Neural cell (in vitro differentiated cells): ENCODE results near the gene RAB11FIP3. TPM values are rescaled to one million over a fixed set of nuclear protein-coding genes. Genes with fewer than 3 reads are reported as not detected.

Experiments
- H2AFZ ChIP-seq: fragments of 200-600, 300-800 bp; sonication (generic), shearing (Covaris generic); 2 replicates; pipeline ENCODE4 v1.6.0; 2014; ENCODE audit warnings: low read depth, mild to moderate bottlenecking, antibody characterized with exemption, low read length, moderate library complexity
- H3F3A ChIP-seq: fragments of 200-600 bp; shearing (Covaris generic); 2 replicates; pipeline ENCODE4 v1.6.1; 2016; ENCODE audit warnings: mild to moderate bottlenecking, moderate library complexity, mixed read lengths, antibody characterized with exemption, low read length; ENCODE audit not compliant: insufficient read depth, poor library complexity, severe bottlenecking
- H3K27ac ChIP-seq: fragments of 200-600, 300-800 bp; sonication (generic), shearing (Covaris generic); 2 replicates; pipeline ENCODE4 v1.5.1; 2014; ENCODE audit warnings: mild to moderate bottlenecking, low read length, moderate library complexity
- H3K27me3 ChIP-seq: fragments of 300-800, 200-600 bp; sonication (generic), shearing (Covaris generic); 2 replicates; pipeline ENCODE4 v1.6.0; 2014; ENCODE audit warnings: mild to moderate bottlenecking, low read depth, low read length, moderate library complexity; ENCODE audit not compliant: insufficient read depth
- H3K36me3 ChIP-seq: fragments of 300-800, 200-600 bp; sonication (generic), shearing (Covaris generic); 2 replicates; pipeline ENCODE4 v1.5.1; 2014; ENCODE audit warnings: mild to moderate bottlenecking, antibody characterized with exemption, low read length, moderate library complexity; ENCODE audit not compliant: insufficient read depth
- H3K4me2 ChIP-seq: fragments of 300-800, 200-600 bp; sonication (generic), shearing (Covaris generic); 2 replicates; pipeline ENCODE4 v1.6.0; 2014; ENCODE audit warnings: mild to moderate bottlenecking, low read length
- H3K4me3 ChIP-seq: fragments of 300-800, 200-600 bp; sonication (generic), shearing (Covaris generic); 2 replicates; pipeline ENCODE4 v1.5.1; 2014; ENCODE audit warnings: mild to moderate bottlenecking, low read length, moderate library complexity
- H3K79me2 ChIP-seq: fragments of 200-600 bp; shearing (Covaris generic); replicated peaks from 2 replicates; pipeline ENCODE4 v1.6.0; 2014; ENCODE audit warnings: mild to moderate bottlenecking, low read length, moderate library complexity; ENCODE audit not compliant: insufficient read depth
- H3K9ac ChIP-seq: fragments of 300-800, 200-600 bp; sonication (generic), shearing (Covaris generic); 2 replicates; pipeline ENCODE4 v1.6.1; 2016; ENCODE audit warnings: mild to moderate bottlenecking, low read length, mixed read lengths
- H3K9me2 ChIP-seq: fragments of 200-600 bp; shearing (Covaris generic); 2 replicates; pipeline ENCODE4 v1.6.1; 2016; ENCODE audit warnings: mild to moderate bottlenecking, low read length, mixed read lengths; ENCODE audit not compliant: insufficient read depth
- H3K9me3 ChIP-seq: fragments of 200-600, 300-800 bp; sonication (generic), shearing (Covaris generic); 2 replicates; pipeline ENCODE4 v1.6.1; 2016; ENCODE audit warnings: mild to moderate bottlenecking, mixed run types, low read length, moderate library complexity, mixed read lengths
- H4K20me1 ChIP-seq: fragments of 200-600 bp; shearing (Covaris generic); 2 replicates; pipeline ENCODE4 v1.6.1; 2016; ENCODE audit warnings: mild to moderate bottlenecking, mixed run types; ENCODE audit not compliant: insufficient read depth
- EP300 ChIP-seq: fragments of 450-650 bp; conservative IDR thresholded peaks from 2 replicates; pipeline ENCODE4 v1.6.1; 2014; ENCODE audit warnings: antibody characterized with exemption, mild to moderate bottlenecking, moderate library complexity; ENCODE audit not compliant: poor library complexity, severe bottlenecking
- EZH2 ChIP-seq: fragments of 200-600, 300-800 bp; shearing (Covaris generic), sonication (generic); IDR thresholded peaks from 2 replicates; pipeline ENCODE4 v1.6.1; 2014; ENCODE audit warnings: antibody characterized with exemption, low read length, borderline replicate concordance, mild to moderate bottlenecking; ENCODE audit not compliant: insufficient read depth, poor library complexity, severe bottlenecking
- MXI1 ChIP-seq: fragments of 450-650 bp; conservative IDR thresholded peaks from 2 replicates; pipeline ENCODE4 v1.6.1; 2014; ENCODE audit warnings: antibody characterized with exemption, mild to moderate bottlenecking; ENCODE audit not compliant: poor library complexity, severe bottlenecking
- POLR2AphosphoS5 ChIP-seq: IDR thresholded peaks from 2 replicates; pipeline ENCODE4 v1.6.1; 2012
- RAD21 ChIP-seq: fragments of 450-650 bp; conservative IDR thresholded peaks from 2 replicates; pipeline ENCODE4 v1.6.1; 2014; ENCODE audit warnings: antibody characterized with exemption, mild to moderate bottlenecking, moderate library complexity
- SMC3 ChIP-seq: fragments of 450-650 bp; conservative IDR thresholded peaks from 2 replicates; pipeline ENCODE4 v1.6.1; 2014; ENCODE audit warnings: antibody characterized with exemption, mild to moderate bottlenecking, moderate library complexity; ENCODE audit not compliant: poor library complexity
- TAF1 ChIP-seq: IDR thresholded peaks from 2 replicates; pipeline ENCODE4 v1.6.1; 2012; ENCODE audit warnings: low read depth
- polyA plus RNA-seq: library from polyadenylated mRNA; depleted of rRNA; stranded (reverse); fragments of >200 nt; gene quantifications from 2 replicates; pipeline ENCODE4 v1.2.3, GENCODE V29; 2014
- TF ChIP-seq, protein P1 (sequence below): fragments of 450-650 bp; IDR thresholded peaks from 2 replicates; pipeline ENCODE4 v1.5.1; 2014; ENCODE audit warnings: antibody characterized with exemption, mild to moderate bottlenecking, moderate library complexity; ENCODE audit not compliant: poor library complexity, severe bottlenecking
- TF ChIP-seq, protein P2 (sequence below): IDR thresholded peaks from 2 replicates; pipeline ENCODE4 v1.6.1; 2012; ENCODE audit warnings: borderline replicate concordance

Gene RAB11FIP3
- polyA plus RNA-seq, 1 donor from 2014 or later, result 55.0 TPM

- H3K27ac ChIP-seq, result no peak overlapping the region
- no peaks in the 10 kb centered on the region for H3K79me2 ChIP-seq
- no peaks in the 10 kb centered on the region for H4K20me1 ChIP-seq
- H3K4me2 ChIP-seq, result no peak overlapping the region
- H3K9ac ChIP-seq, result no peak overlapping the region
- H2AFZ ChIP-seq, result no peak overlapping the region
- no peak overlapping the region for H3K4me3 ChIP-seq
- no peaks in the 10 kb centered on the region for H3K27me3 ChIP-seq
- peaks cover 4% of the 10 kb centered on the region for H3K36me3 ChIP-seq
- no peak for TF ChIP-seq EZH2
- TF ChIP-seq, protein P1, sequence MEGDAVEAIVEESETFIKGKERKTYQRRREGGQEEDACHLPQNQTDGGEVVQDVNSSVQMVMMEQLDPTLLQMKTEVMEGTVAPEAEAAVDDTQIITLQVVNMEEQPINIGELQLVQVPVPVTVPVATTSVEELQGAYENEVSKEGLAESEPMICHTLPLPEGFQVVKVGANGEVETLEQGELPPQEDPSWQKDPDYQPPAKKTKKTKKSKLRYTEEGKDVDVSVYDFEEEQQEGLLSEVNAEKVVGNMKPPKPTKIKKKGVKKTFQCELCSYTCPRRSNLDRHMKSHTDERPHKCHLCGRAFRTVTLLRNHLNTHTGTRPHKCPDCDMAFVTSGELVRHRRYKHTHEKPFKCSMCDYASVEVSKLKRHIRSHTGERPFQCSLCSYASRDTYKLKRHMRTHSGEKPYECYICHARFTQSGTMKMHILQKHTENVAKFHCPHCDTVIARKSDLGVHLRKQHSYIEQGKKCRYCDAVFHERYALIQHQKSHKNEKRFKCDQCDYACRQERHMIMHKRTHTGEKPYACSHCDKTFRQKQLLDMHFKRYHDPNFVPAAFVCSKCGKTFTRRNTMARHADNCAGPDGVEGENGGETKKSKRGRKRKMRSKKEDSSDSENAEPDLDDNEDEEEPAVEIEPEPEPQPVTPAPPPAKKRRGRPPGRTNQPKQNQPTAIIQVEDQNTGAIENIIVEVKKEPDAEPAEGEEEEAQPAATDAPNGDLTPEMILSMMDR, result no peak
- TF ChIP-seq RAD21, result no peak
- no peak for TF ChIP-seq SMC3
- TF ChIP-seq, protein P2, sequence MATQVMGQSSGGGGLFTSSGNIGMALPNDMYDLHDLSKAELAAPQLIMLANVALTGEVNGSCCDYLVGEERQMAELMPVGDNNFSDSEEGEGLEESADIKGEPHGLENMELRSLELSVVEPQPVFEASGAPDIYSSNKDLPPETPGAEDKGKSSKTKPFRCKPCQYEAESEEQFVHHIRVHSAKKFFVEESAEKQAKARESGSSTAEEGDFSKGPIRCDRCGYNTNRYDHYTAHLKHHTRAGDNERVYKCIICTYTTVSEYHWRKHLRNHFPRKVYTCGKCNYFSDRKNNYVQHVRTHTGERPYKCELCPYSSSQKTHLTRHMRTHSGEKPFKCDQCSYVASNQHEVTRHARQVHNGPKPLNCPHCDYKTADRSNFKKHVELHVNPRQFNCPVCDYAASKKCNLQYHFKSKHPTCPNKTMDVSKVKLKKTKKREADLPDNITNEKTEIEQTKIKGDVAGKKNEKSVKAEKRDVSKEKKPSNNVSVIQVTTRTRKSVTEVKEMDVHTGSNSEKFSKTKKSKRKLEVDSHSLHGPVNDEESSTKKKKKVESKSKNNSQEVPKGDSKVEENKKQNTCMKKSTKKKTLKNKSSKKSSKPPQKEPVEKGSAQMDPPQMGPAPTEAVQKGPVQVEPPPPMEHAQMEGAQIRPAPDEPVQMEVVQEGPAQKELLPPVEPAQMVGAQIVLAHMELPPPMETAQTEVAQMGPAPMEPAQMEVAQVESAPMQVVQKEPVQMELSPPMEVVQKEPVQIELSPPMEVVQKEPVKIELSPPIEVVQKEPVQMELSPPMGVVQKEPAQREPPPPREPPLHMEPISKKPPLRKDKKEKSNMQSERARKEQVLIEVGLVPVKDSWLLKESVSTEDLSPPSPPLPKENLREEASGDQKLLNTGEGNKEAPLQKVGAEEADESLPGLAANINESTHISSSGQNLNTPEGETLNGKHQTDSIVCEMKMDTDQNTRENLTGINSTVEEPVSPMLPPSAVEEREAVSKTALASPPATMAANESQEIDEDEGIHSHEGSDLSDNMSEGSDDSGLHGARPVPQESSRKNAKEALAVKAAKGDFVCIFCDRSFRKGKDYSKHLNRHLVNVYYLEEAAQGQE, result no peak
- no peak for TF ChIP-seq MXI1
- no peak for TF ChIP-seq EP300
- no peak for TF ChIP-seq TAF1
- no peak for TF ChIP-seq POLR2AphosphoS5
- no peaks in the 10 kb centered on the region for H3F3A ChIP-seq
- no peaks in the 10 kb centered on the region for H3K9me3 ChIP-seq
- no peaks in the 10 kb centered on the region for H3K9me2 ChIP-seq
These were observed 96.1 kb downstream of the RAB11FIP3 start for GRCh38 chr16:521381-522210.

DNA sequence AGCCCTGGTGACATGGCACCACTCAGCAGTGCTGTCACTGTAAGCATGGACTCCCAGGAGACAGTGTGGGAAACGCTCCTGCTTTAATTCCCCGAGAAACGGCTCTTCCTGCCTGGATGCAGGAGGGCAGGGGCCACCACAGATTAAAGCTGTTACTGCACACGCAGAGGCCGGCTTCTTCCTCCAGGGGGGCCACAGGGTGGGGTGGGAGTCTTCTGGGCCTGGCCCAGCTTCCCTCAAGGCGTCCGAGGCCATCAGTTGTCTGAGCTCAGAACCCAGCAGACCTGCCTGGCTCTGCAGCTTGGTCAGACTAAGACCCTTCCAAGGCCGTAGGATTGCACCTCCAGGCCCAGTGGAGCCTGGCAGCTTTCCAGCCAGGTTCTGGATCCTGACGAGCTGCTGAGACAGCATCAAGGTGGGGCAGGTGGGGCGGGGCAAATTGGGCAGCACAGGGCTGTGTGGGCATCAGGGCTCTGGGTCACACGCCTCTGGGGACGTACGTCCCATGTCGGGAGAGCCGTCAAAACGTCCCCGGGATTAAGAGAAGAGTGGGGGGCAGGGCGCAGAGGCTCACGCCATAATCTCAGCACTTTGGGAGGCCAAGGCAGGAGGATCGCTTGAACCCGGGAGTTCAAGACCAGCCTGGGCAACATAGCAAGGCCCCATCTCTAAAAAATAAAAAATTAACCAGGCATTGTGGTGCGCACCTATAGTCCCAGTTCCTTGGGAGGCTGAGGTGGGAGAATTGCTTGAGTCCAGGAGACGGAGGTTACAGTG, 97.1 kb downstream of the RAB11FIP3 start:
- no peaks in the 10 kb centered on the region for H3K79me2 ChIP-seq
- H3K36me3 ChIP-seq, result peaks cover 4% of the 10 kb centered on the region
- no peak for TF ChIP-seq SMC3
- no peak for TF ChIP-seq RAD21
- TF ChIP-seq POLR2AphosphoS5, result no peak
- TF ChIP-seq, protein P1, result no peak
- no peak for TF ChIP-seq TAF1
- TF ChIP-seq, protein P2, result no peak
- TF ChIP-seq EZH2, result no peak
- no peak for TF ChIP-seq EP300
- TF ChIP-seq MXI1, result no peak
- H3K4me2 ChIP-seq, result no peak overlapping the region
- no peak overlapping the region for H3K27ac ChIP-seq
- no peaks in the 10 kb centered on the region for H3F3A ChIP-seq
- no peak overlapping the region for H3K4me3 ChIP-seq
- H3K27me3 ChIP-seq, result no peaks in the 10 kb centered on the region
- H3K9me3 ChIP-seq, result no peaks in the 10 kb centered on the region
- H3K9me2 ChIP-seq, result no peaks in the 10 kb centered on the region
- no peak overlapping the region for H2AFZ ChIP-seq
- H3K9ac ChIP-seq, result no peak overlapping the region
- H4K20me1 ChIP-seq, result no peaks in the 10 kb centered on the region
